GM12878 (cell line): ENCODE measurements around the gene MFSD1. TPM values are rescaled to one million over a fixed set of nuclear protein-coding genes. Genes with fewer than 3 reads are reported as not detected.

Source experiments
- ATAC-seq: fragments of 200-7000 bp; cut with Tn5 transposase; 3 replicates; pipeline ENCODE4 v1.9.1; 2020; ENCODE audit warnings: mild to moderate bottlenecking, moderate library complexity
- BruUV-seq: library from RNA; stranded (reverse); fragments of 400-500 nt; replicated peaks from 2 replicates; lab custom pipeline; 2021; lab: Mats Ljungman, UMichigan
- CTCF ChIA-PET: fragments of 300-600 bp; sonication (Branson Sonifier 250); formaldehyde crosslinking; extraction: SDS; loops from one replicate; lab custom pipeline; 2021; ENCODE audit warnings: inconsistent platforms; lab: Yijun Ruan, JAX
- POLR2A ChIA-PET: fragments of 350-600 bp; formaldehyde crosslinking; extraction: SDS; loops from one replicate; lab custom pipeline; 2021; ENCODE audit warnings: inconsistent platforms; lab: Charles Lee
- RAD21 ChIA-PET: fragments of 300-600 bp; sonication (Branson Sonifier 250); formaldehyde crosslinking; loops from one replicate; lab custom pipeline; 2023; ENCODE audit warnings: antibody characterized with exemption; ENCODE audit not compliant: unreplicated experiment; lab: Charles Lee
- SMC1A ChIA-PET: fragments of 300-600 bp; sonication (Branson Sonifier 250); formaldehyde crosslinking; loops from one replicate; lab custom pipeline; 2023; ENCODE audit not compliant: unreplicated experiment, uncharacterized antibody; lab: Charles Lee
- DNase-seq: peaks from one replicate; pipeline ENCODE4 v3.0.0-alpha.2; 2011; ENCODE audit warnings: low read depth, low spot score
- FAIRE-seq: peaks from 3 replicates; lab custom pipeline; 2011; peaks lifted over from hg19 to GRCh38; lab: Jason Lieb, UNC
- H2AFZ ChIP-seq: 2 replicates; pipeline ENCODE4 v1.6.0; 2011; ENCODE audit warnings: low read depth, low read length, control low read depth; ENCODE audit not compliant: control insufficient read depth
- H3K27ac ChIP-seq: 2 replicates; pipeline ENCODE4 v1.5.1; 2011; ENCODE audit warnings: control low read depth; ENCODE audit not compliant: control insufficient read depth, insufficient read depth
- H3K27me3 ChIP-seq, 2 experiments: replicated peaks in 1 of 2; 2 replicates each; pipeline versions ENCODE4 v1.6.0 to v1.6.1; 2011; ENCODE audit warnings: low read length in 1 of 2; ENCODE audit not compliant: control insufficient read depth in 2 of 2, insufficient read depth in 2 of 2
- H3K36me3 ChIP-seq, 2 experiments: 2 replicates each; pipeline ENCODE4 v1.5.1; 2011; ENCODE audit warnings: low read length in 1 of 2; ENCODE audit not compliant: control insufficient read depth in 2 of 2, insufficient read depth in 2 of 2
- H3K4me1 ChIP-seq: 2 replicates; pipeline ENCODE4 v1.6.1; 2011; ENCODE audit warnings: mild to moderate bottlenecking, low read length, moderate library complexity, mixed read lengths; ENCODE audit not compliant: control insufficient read depth, insufficient read depth
- H3K4me2 ChIP-seq: 2 replicates; pipeline ENCODE4 v1.6.0; 2011; ENCODE audit warnings: control low read depth; ENCODE audit not compliant: control insufficient read depth, insufficient read depth
- H3K4me3 ChIP-seq: fragments of 200-600 bp; sonication (generic); 2 replicates; pipeline ENCODE4 v1.5.1; 2016
- H3K79me2 ChIP-seq: 2 replicates; pipeline ENCODE4 v1.6.0; 2011; ENCODE audit warnings: low read length; ENCODE audit not compliant: control insufficient read depth, insufficient read depth
- H3K9ac ChIP-seq: 2 replicates; pipeline ENCODE4 v1.8.0; 2011; ENCODE audit warnings: low read length, control low read depth, mixed read lengths; ENCODE audit not compliant: control insufficient read depth, insufficient read depth
- H3K9me3 ChIP-seq: replicated peaks from 3 replicates; pipeline ENCODE4 v1.5.1; 2011; ENCODE audit warnings: mild to moderate bottlenecking, low read length; ENCODE audit not compliant: control insufficient read depth, insufficient read depth
- H4K20me1 ChIP-seq: 2 replicates; pipeline ENCODE4 v1.6.0; 2011; ENCODE audit not compliant: control insufficient read depth, insufficient read depth
- BACH1 ChIP-seq: fragments of 450-650 bp; IDR thresholded peaks from 2 replicates; pipeline ENCODE4 v1.6.1; 2017; ENCODE audit warnings: mild to moderate bottlenecking, borderline replicate concordance
- CHD2 ChIP-seq: IDR thresholded peaks from 2 replicates; pipeline ENCODE4 v1.6.1; 2011; ENCODE audit warnings: low read depth, low read length, improper control_type of control experiment, borderline replicate concordance
- EZH2 ChIP-seq: IDR thresholded peaks from 2 replicates; pipeline ENCODE4 v1.6.1; 2012; ENCODE audit warnings: low read depth, mild to moderate bottlenecking, control low read depth, inconsistent platforms, low read length, borderline replicate concordance; ENCODE audit not compliant: control insufficient read depth
- HCFC1 ChIP-seq: fragments of 150-350 bp; IDR thresholded peaks from 2 replicates; pipeline ENCODE4 v1.6.1; 2014; ENCODE audit warnings: low read length
- JUNB ChIP-seq: IDR thresholded peaks from 2 replicates; pipeline ENCODE4 v1.6.1; 2016; ENCODE audit warnings: antibody characterized with exemption, mild to moderate bottlenecking
- JUND ChIP-seq: IDR thresholded peaks from 2 replicates; pipeline ENCODE4 v1.6.1; 2012; ENCODE audit warnings: low read depth, mild to moderate bottlenecking, low read length, improper control_type of control experiment, moderate library complexity
- LARP7 ChIP-seq: fragments of 450-650 bp; IDR thresholded peaks from 2 replicates; pipeline ENCODE4 v1.6.1; 2017; ENCODE audit warnings: mild to moderate bottlenecking
- NBN ChIP-seq: fragments of 450-650 bp; IDR thresholded peaks from 2 replicates; pipeline ENCODE4 v1.6.1; 2016
- POLR2A ChIP-seq: IDR thresholded peaks from 2 replicates; pipeline ENCODE4 v1.6.1; 2011; ENCODE audit warnings: low read depth, mild to moderate bottlenecking, low read length
- SIX5 ChIP-seq: IDR thresholded peaks from 2 replicates; pipeline ENCODE4 v1.6.1; 2011; ENCODE audit warnings: mild to moderate bottlenecking, low read depth, low read length, moderate library complexity; ENCODE audit not compliant: severe bottlenecking
- SMC3 ChIP-seq: IDR thresholded peaks from 2 replicates; pipeline ENCODE4 v1.6.1; 2011; ENCODE audit warnings: low read length, improper control_type of control experiment, borderline replicate concordance
- SREBF1 ChIP-seq: IDR thresholded peaks from 2 replicates; pipeline ENCODE4 v1.6.1; 2012; ENCODE audit warnings: mild to moderate bottlenecking, low read length
- STAT1 ChIP-seq: fragments of 450-650 bp; conservative IDR thresholded peaks from 2 replicates; pipeline ENCODE4 v1.6.1; 2014; ENCODE audit warnings: antibody characterized with exemption, mild to moderate bottlenecking
- YY1 ChIP-seq: IDR thresholded peaks from 2 replicates; pipeline ENCODE4 v1.6.1; 2011; ENCODE audit warnings: low read depth, mild to moderate bottlenecking, low read length
- ZSCAN29 ChIP-seq: fragments of 450-650 bp; IDR thresholded peaks from 2 replicates; pipeline ENCODE4 v1.6.1; 2017; ENCODE audit warnings: mild to moderate bottlenecking, moderate library complexity
- WGBS: methylation state at CpG from one replicate; pipeline ENCODE4 v1.1.6; 2016; ENCODE audit warnings: low lambda C conversion rate; ENCODE audit not compliant: insufficient replicate concordance, insufficient coverage; ENCODE audit errors: missing lambda C conversion rate; 5-methylcytosine and 5-hydroxymethylcytosine counted together
- in situ Hi-C: fragments of 300-500 bp; cut with MboI; formaldehyde crosslinking; loops from 9 replicates; pipeline ENCODE4 v1.14.3; 2018; ENCODE audit warnings: mixed read lengths
- intact Hi-C: fragments of 100-400 bp; cut with micrococcal nuclease; formaldehyde crosslinking; loops from one replicate; pipeline ENCODE4 v1.14.2; 2022; ENCODE audit not compliant: unreplicated experiment
- polyA plus RNA-seq, 11 experiments: library from polyadenylated mRNA; depleted of rRNA in 4 of 11; unstranded in 6 of 11; stranded (reverse) in 5 of 11; fragments of >200 nt; fragmentation: Nextera tagmentation in 4 of 11; fragmentation: Illumina TruSeq in 1 of 11; extraction: Ambion mirVana in 4 of 11; extraction: Trizol in 1 of 11; gene quantifications; 1 replicate in 1 of 11; 2 replicates in 10 of 11; pipeline versions ENCODE4 v1.2.1 to v1.2.3, GENCODE V29; 2011 to 2016; ENCODE audit warnings: inconsistent platforms in 2 of 11, missing spikeins in 2 of 11, low read depth in 1 of 11
- total RNA-seq, 4 experiments: library from RNA; depleted of rRNA in 3 of 4; stranded (reverse); fragments of >200 nt in 3 of 4; fragmentation: Illumina TruSeq in 1 of 4; extraction: Trizol in 1 of 4; gene quantifications; 2 replicates each; pipeline versions ENCODE4 v1.2.1 to v1.2.3, GENCODE V29; 2013 to 2021
- TF ChIP-seq, protein P1 (sequence below): fragments of 450-650 bp; formaldehyde crosslinking; IDR thresholded peaks from 2 replicates; pipeline ENCODE4 v1.5.0; 2022; ENCODE audit warnings: mild to moderate bottlenecking, missing genetic modification characterization
- TF ChIP-seq, protein P2 (sequence below): IDR thresholded peaks from 2 replicates; pipeline ENCODE4 v1.6.1; 2012; ENCODE audit warnings: low read depth, low read length, improper control_type of control experiment
- TF ChIP-seq, protein P3 (sequence below): fragments of 450-650 bp; IDR thresholded peaks from 2 replicates; pipeline ENCODE4 v1.6.1; 2018; ENCODE audit warnings: borderline replicate concordance, mild to moderate bottlenecking; ENCODE audit not compliant: partially characterized antibody
- TF ChIP-seq, protein P4 (sequence below): IDR thresholded peaks from 2 replicates; pipeline ENCODE4 v1.6.1; 2011; ENCODE audit warnings: mild to moderate bottlenecking, low read depth, low read length, moderate library complexity; ENCODE audit not compliant: insufficient replicate concordance

The MFSD1 gene
- total and polyA plus RNA-seq, 10 of the 15 experiments (the other 5 are each of a cell fraction or from before 2014, with no cell fraction given) = 7.3 to 41.7 (median 28.6) TPM

DNA sequence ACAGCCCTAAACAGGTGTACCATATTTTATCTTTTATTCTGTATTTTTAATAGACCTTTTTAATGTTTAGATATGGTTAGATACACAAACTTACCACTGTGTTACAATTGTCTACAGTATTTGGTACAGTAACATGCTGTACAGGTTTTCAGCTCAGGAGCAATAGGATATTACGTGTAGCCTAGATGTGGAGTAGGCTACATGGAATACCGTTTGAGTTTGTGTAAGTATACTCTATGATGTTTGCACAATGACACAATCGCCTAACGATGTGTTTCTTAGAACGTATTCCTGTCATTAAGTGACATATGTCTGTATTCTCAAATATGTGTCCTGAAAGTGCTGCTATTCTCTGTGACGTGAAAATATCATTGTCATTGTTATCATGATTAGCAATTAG, 62.6 kb downstream of the MFSD1 start:
- Histone ChIP-seq H3K27me3 (no peaks in the 10 kb centered on the region), H3K4me3 (no peak overlapping the region), H3K4me2 (no peak overlapping the region), H3K27ac (no peak overlapping the region), H3K79me2 (no peaks in the 10 kb centered on the region), H3K9ac (no peak overlapping the region), H3K9me3 (no peaks in the 10 kb centered on the region), H2AFZ (no peak overlapping the region), H4K20me1 (no peaks in the 10 kb centered on the region), H3K4me1 (peaks cover 3% of the 10 kb centered on the region), H3K36me3 (no peaks in the 10 kb centered on the region)
- ChIA-PET RAD21 (no interaction called here), SMC1A (no interaction called here), POLR2A (interaction anchor here (0.7 to 0.8 kb wide), 2 partner anchors 18 to 194 kb away, joined by 3 to 5 read pairs; no protein-coding TSS in a partner anchor), CTCF (interaction anchor here (0.5 to 2.2 kb wide), 3 partner anchors 18 to 389 kb away, joined by 3 to 8 read pairs (median 3); no protein-coding TSS in a partner anchor)
- intact Hi-C loops (no loop called here), in situ Hi-C loops (no loop called here)
- BruUV-seq = no TSS peak
- DNase-seq = no peak
- no peak for FAIRE-seq
- 71% methylated on average over 6 of the region's 6 CpGs for WGBS
- no peak for ATAC-seq
- no peak for TF ChIP-seq JUNB
- no peak for TF ChIP-seq STAT1
- TF ChIP-seq, protein P1, sequence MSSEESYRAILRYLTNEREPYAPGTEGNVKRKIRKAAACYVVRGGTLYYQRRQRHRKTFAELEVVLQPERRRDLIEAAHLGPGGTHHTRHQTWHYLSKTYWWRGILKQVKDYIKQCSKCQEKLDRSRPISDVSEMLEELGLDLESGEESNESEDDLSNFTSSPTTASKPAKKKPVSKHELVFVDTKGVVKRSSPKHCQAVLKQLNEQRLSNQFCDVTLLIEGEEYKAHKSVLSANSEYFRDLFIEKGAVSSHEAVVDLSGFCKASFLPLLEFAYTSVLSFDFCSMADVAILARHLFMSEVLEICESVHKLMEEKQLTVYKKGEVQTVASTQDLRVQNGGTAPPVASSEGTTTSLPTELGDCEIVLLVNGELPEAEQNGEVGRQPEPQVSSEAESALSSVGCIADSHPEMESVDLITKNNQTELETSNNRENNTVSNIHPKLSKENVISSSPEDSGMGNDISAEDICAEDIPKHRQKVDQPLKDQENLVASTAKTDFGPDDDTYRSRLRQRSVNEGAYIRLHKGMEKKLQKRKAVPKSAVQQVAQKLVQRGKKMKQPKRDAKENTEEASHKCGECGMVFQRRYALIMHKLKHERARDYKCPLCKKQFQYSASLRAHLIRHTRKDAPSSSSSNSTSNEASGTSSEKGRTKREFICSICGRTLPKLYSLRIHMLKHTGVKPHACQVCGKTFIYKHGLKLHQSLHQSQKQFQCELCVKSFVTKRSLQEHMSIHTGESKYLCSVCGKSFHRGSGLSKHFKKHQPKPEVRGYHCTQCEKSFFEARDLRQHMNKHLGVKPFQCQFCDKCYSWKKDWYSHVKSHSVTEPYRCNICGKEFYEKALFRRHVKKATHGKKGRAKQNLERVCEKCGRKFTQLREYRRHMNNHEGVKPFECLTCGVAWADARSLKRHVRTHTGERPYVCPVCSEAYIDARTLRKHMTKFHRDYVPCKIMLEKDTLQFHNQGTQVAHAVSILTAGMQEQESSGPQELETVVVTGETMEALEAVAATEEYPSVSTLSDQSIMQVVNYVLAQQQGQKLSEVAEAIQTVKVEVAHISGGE (CRISPR knock-in tag) = no peak
- TF ChIP-seq LARP7 = no peak
- no peak for TF ChIP-seq SMC3
- TF ChIP-seq JUND = no peak
- no peak for TF ChIP-seq CHD2
- TF ChIP-seq POLR2A = no peak
- TF ChIP-seq, protein P2, sequence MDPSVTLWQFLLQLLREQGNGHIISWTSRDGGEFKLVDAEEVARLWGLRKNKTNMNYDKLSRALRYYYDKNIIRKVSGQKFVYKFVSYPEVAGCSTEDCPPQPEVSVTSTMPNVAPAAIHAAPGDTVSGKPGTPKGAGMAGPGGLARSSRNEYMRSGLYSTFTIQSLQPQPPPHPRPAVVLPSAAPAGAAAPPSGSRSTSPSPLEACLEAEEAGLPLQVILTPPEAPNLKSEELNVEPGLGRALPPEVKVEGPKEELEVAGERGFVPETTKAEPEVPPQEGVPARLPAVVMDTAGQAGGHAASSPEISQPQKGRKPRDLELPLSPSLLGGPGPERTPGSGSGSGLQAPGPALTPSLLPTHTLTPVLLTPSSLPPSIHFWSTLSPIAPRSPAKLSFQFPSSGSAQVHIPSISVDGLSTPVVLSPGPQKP = no peak
- TF ChIP-seq, protein P3, sequence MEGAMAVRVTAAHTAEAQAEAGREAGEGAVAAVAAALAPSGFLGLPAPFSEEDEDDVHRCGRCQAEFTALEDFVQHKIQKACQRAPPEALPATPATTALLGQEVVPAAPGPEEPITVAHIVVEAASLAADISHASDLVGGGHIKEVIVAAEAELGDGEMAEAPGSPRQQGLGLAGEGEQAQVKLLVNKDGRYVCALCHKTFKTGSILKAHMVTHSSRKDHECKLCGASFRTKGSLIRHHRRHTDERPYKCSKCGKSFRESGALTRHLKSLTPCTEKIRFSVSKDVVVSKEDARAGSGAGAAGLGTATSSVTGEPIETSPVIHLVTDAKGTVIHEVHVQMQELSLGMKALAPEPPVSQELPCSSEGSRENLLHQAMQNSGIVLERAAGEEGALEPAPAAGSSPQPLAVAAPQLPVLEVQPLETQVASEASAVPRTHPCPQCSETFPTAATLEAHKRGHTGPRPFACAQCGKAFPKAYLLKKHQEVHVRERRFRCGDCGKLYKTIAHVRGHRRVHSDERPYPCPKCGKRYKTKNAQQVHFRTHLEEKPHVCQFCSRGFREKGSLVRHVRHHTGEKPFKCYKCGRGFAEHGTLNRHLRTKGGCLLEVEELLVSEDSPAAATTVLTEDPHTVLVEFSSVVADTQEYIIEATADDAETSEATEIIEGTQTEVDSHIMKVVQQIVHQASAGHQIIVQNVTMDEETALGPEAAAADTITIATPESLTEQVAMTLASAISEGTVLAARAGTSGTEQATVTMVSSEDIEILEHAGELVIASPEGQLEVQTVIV = no peak
- TF ChIP-seq HCFC1 = no peak
- no peak for TF ChIP-seq BACH1
- TF ChIP-seq SIX5 = no peak
- TF ChIP-seq ZSCAN29 = no peak
- no peak for TF ChIP-seq YY1
- no peak for TF ChIP-seq EZH2
- TF ChIP-seq, protein P4, sequence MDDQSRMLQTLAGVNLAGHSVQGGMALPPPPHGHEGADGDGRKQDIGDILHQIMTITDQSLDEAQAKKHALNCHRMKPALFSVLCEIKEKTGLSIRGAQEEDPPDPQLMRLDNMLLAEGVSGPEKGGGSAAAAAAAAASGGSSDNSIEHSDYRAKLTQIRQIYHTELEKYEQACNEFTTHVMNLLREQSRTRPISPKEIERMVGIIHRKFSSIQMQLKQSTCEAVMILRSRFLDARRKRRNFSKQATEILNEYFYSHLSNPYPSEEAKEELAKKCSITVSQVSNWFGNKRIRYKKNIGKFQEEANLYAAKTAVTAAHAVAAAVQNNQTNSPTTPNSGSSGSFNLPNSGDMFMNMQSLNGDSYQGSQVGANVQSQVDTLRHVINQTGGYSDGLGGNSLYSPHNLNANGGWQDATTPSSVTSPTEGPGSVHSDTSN = no peak
- TF ChIP-seq SREBF1 = no peak
- no peak for TF ChIP-seq NBN
